H1 (cell line): ENCODE measurements around the gene COX7A1. TPM values are rescaled to one million over a fixed set of nuclear protein-coding genes. Genes with fewer than 3 reads are reported as not detected.

Experiments used
- BACH1 ChIP-seq: IDR thresholded peaks from 2 replicates; pipeline ENCODE4 v1.6.1; 2012; ENCODE audit warnings: low read length, improper control_type of control experiment
- BRCA1 ChIP-seq: IDR thresholded peaks from 2 replicates; pipeline ENCODE4 v1.6.1; 2012; ENCODE audit warnings: low read depth, low read length, improper control_type of control experiment
- CBX5 ChIP-seq: fragments of 300-800, 300-1000 bp; sonication (generic); IDR thresholded peaks from 2 replicates; pipeline ENCODE4 v1.7.1; 2016; ENCODE audit warnings: antibody characterized with exemption, low read length, low read depth
- GTF2F1 ChIP-seq: IDR thresholded peaks from 2 replicates; pipeline ENCODE4 v1.6.1; 2012; ENCODE audit warnings: low read depth, low read length, improper control_type of control experiment, borderline replicate concordance
- KDM1A ChIP-seq: fragments of 200-600, 300-600 bp; sonication (generic); IDR thresholded peaks from 2 replicates; pipeline ENCODE4 v1.7.1; 2016; ENCODE audit warnings: mild to moderate bottlenecking, low read length, borderline replicate concordance
- KDM5A ChIP-seq: fragments of 200-600 bp; IDR thresholded peaks from 2 replicates; pipeline ENCODE4 v1.7.1; 2012; ENCODE audit warnings: mild to moderate bottlenecking, low read length, inconsistent platforms, mixed read lengths
- POU5F1 ChIP-seq: IDR thresholded peaks from 2 replicates; pipeline ENCODE4 v1.6.1; 2011; ENCODE audit warnings: low read depth, mild to moderate bottlenecking, low read length, moderate library complexity
- RBBP5 ChIP-seq: IDR thresholded peaks from 2 replicates; pipeline ENCODE4 v1.7.1; 2012; ENCODE audit warnings: low read depth, mild to moderate bottlenecking, inconsistent platforms, low read length, moderate library complexity, borderline replicate concordance
- SIN3A ChIP-seq, 2 experiments: IDR thresholded peaks in 1 of 2; conservative IDR thresholded peaks in 1 of 2; 2 replicates each; pipeline ENCODE4 v1.6.1; 2011 to 2012; ENCODE audit warnings: low read length in 2 of 2, improper control_type of control experiment in 1 of 2, low read depth in 1 of 2, mild to moderate bottlenecking in 1 of 2
- SP4 ChIP-seq: IDR thresholded peaks from 2 replicates; pipeline ENCODE4 v1.6.1; 2012; ENCODE audit warnings: low read length, inconsistent platforms
- TAF1 ChIP-seq: IDR thresholded peaks from 2 replicates; pipeline ENCODE4 v1.6.1; 2011; ENCODE audit warnings: mild to moderate bottlenecking, low read depth, low read length
- TCF12 ChIP-seq: IDR thresholded peaks from 2 replicates; pipeline ENCODE4 v1.6.1; 2011; ENCODE audit warnings: low read depth, mild to moderate bottlenecking, low read length
- polyA plus RNA-seq, 7 experiments: library from polyadenylated mRNA; depleted of rRNA in 3 of 7; stranded (reverse) in 5 of 7; unstranded in 2 of 7; fragments of >200 nt in 5 of 7; fragments of 200-250 nt in 2 of 7; gene quantifications; 1 replicate in 5 of 7; 2 replicates in 1 of 7; 4 replicates in 1 of 7; pipeline versions ENCODE4 v1.2.1 to v1.2.3, GENCODE V29; 2011 to 2013; ENCODE audit warnings: missing spikeins in 2 of 7, mixed read lengths in 2 of 7
- total RNA-seq: library from RNA; stranded (reverse); fragmentation: NEBNext Ultra II Directional; extraction: Animal tissue kit (Norgen Biotek cat#: 25700); gene quantifications from 2 replicates; pipeline ENCODE4 v1.2.1, GENCODE V29; 2021
- TF ChIP-seq, protein P1 (sequence below): fragments of 300-600 bp; sonication (generic); IDR thresholded peaks from 2 replicates; pipeline ENCODE4 v1.7.1; 2012; ENCODE audit warnings: low read length, moderate library complexity, mild to moderate bottlenecking, inconsistent platforms; ENCODE audit not compliant: insufficient replicate concordance

Gene COX7A1
- total and polyA plus RNA-seq, 2 of the 8 experiments (the other 6 are each of a cell fraction or from before 2014, with no cell fraction given) = 0.60 TPM

GRCh38 chr19:36153126-36153525 lies 879 bp upstream of the COX7A1 start (continued):
- TF ChIP-seq, protein P1, sequence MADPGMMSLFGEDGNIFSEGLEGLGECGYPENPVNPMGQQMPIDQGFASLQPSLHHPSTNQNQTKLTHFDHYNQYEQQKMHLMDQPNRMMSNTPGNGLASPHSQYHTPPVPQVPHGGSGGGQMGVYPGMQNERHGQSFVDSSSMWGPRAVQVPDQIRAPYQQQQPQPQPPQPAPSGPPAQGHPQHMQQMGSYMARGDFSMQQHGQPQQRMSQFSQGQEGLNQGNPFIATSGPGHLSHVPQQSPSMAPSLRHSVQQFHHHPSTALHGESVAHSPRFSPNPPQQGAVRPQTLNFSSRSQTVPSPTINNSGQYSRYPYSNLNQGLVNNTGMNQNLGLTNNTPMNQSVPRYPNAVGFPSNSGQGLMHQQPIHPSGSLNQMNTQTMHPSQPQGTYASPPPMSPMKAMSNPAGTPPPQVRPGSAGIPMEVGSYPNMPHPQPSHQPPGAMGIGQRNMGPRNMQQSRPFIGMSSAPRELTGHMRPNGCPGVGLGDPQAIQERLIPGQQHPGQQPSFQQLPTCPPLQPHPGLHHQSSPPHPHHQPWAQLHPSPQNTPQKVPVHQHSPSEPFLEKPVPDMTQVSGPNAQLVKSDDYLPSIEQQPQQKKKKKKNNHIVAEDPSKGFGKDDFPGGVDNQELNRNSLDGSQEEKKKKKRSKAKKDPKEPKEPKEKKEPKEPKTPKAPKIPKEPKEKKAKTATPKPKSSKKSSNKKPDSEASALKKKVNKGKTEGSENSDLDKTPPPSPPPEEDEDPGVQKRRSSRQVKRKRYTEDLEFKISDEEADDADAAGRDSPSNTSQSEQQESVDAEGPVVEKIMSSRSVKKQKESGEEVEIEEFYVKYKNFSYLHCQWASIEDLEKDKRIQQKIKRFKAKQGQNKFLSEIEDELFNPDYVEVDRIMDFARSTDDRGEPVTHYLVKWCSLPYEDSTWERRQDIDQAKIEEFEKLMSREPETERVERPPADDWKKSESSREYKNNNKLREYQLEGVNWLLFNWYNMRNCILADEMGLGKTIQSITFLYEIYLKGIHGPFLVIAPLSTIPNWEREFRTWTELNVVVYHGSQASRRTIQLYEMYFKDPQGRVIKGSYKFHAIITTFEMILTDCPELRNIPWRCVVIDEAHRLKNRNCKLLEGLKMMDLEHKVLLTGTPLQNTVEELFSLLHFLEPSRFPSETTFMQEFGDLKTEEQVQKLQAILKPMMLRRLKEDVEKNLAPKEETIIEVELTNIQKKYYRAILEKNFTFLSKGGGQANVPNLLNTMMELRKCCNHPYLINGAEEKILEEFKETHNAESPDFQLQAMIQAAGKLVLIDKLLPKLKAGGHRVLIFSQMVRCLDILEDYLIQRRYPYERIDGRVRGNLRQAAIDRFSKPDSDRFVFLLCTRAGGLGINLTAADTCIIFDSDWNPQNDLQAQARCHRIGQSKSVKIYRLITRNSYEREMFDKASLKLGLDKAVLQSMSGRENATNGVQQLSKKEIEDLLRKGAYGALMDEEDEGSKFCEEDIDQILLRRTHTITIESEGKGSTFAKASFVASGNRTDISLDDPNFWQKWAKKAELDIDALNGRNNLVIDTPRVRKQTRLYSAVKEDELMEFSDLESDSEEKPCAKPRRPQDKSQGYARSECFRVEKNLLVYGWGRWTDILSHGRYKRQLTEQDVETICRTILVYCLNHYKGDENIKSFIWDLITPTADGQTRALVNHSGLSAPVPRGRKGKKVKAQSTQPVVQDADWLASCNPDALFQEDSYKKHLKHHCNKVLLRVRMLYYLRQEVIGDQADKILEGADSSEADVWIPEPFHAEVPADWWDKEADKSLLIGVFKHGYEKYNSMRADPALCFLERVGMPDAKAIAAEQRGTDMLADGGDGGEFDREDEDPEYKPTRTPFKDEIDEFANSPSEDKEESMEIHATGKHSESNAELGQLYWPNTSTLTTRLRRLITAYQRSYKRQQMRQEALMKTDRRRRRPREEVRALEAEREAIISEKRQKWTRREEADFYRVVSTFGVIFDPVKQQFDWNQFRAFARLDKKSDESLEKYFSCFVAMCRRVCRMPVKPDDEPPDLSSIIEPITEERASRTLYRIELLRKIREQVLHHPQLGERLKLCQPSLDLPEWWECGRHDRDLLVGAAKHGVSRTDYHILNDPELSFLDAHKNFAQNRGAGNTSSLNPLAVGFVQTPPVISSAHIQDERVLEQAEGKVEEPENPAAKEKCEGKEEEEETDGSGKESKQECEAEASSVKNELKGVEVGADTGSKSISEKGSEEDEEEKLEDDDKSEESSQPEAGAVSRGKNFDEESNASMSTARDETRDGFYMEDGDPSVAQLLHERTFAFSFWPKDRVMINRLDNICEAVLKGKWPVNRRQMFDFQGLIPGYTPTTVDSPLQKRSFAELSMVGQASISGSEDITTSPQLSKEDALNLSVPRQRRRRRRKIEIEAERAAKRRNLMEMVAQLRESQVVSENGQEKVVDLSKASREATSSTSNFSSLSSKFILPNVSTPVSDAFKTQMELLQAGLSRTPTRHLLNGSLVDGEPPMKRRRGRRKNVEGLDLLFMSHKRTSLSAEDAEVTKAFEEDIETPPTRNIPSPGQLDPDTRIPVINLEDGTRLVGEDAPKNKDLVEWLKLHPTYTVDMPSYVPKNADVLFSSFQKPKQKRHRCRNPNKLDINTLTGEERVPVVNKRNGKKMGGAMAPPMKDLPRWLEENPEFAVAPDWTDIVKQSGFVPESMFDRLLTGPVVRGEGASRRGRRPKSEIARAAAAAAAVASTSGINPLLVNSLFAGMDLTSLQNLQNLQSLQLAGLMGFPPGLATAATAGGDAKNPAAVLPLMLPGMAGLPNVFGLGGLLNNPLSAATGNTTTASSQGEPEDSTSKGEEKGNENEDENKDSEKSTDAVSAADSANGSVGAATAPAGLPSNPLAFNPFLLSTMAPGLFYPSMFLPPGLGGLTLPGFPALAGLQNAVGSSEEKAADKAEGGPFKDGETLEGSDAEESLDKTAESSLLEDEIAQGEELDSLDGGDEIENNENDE = no peak
- TF ChIP-seq KDM5A (no peak), SIN3A (conservative IDR thresholded peaks at IDR 0.05 in 1 of 2, IDR thresholded peaks at IDR 0.05 in 1 of 2; ENCODE audit: low read depth in 1 of 2, low read length in 2 of 2) (no peak), POU5F1 (no peak), KDM1A (no peak), RBBP5 (no peak), CBX5 (no peak), TCF12 (no peak), BACH1 (no peak), GTF2F1 (no peak), SP4 (no peak), BRCA1 (no peak), TAF1 (no peak)
